T-helper 17 cell (primary cell): ENCODE results near the gene CLMN. TPM values are rescaled to one million over a fixed set of nuclear protein-coding genes. Genes with fewer than 3 reads are reported as not detected.

Experiments
- ATAC-seq: fragments of 150-1000 bp; cut with Tn5 transposase; 2 replicates; pipeline ENCODE4 v1.10.0; 2021; ENCODE audit warnings: mild to moderate bottlenecking, moderate library complexity
- DNase-seq, 3 donors: peaks; one replicate each; pipeline versions ENCODE4 v3.0.0 to v3.0.0-alpha.2; 2020 to 2021
- H3K9me3 ChIP-seq: one replicate; pipeline ENCODE4 v1.7.0; 2013; ENCODE audit warnings: low read length, mild to moderate bottlenecking; ENCODE audit not compliant: control insufficient read depth, poor library complexity, severe bottlenecking
- H3K27ac Mint-ChIP-seq: one replicate; pipeline ENCODE4 v1.8.0; 2022; ENCODE audit warnings: mild to moderate bottlenecking, moderate library complexity, mixed read lengths
- H3K27me3 Mint-ChIP-seq: one replicate; pipeline ENCODE4 v1.8.0; 2022; ENCODE audit warnings: mixed read lengths
- H3K36me3 Mint-ChIP-seq: one replicate; pipeline ENCODE4 v1.8.0; 2022; ENCODE audit warnings: low read depth, mixed read lengths
- H3K4me1 Mint-ChIP-seq: one replicate; pipeline ENCODE4 v1.8.0; 2022; ENCODE audit warnings: mild to moderate bottlenecking, mixed read lengths
- H3K4me3 Mint-ChIP-seq: one replicate; pipeline ENCODE4 v1.8.0; 2022; ENCODE audit warnings: mild to moderate bottlenecking, moderate library complexity, mixed read lengths
- total RNA-seq, 4 donors: library from RNA in 2 of 4; stranded (reverse) in 2 of 4; gene quantifications; one replicate each; pipeline ENCODE4 v1.2.3 and lab custom pipeline; 2022 to 2026

CLMN gene
- 1 to 10 TPM in 1 of 2 donors, under 1 TPM in 1; 0.26 to 1.3 TPM for total RNA-seq
- total RNA-seq (lab: John Stamatoyannopoulos, UW) = 0.60 to 1.0 reads per million in 2 donors

DNA sequence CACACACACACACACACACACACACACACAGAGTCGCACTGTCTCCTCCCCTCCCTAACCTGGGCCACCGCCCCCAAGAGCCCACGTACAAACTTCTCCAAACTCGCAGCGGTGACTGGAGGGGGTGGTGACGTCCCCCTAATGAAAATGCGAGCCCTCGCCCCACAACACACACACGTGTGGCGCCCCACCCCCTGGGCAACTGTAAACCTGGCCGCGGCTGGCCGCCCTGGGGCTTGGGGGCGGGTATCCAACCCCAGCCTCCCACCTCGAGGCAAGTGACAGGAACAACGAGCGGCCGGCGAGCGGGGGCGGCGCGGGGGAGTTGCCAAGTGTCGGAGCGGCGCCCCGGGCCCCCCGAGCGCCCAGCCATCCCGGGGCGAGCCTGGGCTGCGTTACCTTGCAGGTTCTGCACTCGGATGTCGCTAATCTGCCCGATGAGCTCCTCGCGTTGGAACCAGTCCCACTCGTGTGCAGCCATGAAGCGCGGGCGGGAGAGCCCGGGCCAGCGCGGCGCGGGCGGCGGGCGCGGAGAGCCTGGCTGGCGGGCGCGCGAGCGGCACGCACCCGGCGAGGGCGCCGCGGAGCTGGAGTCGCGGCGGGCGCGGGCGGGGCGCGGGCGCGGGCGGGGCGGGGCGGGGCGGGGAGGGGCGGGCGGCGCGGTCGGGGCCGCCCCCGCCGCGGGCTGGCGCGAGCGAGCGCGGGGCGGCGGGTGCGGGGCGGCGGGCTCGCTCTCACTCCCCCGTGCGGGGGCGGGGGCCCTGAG is at the start of gene CLMN:
TSS of gene CLMN (minus strand) at position 597 of the 766 bp plus-strand sequence. CDS start at position 481, 116 bp downstream.
- H3K9me3 ChIP-seq = no peaks in the 10 kb centered on the region
- peak; percentile 81 for ATAC-seq
- Mint-ChIP-seq H3K36me3 (peaks cover 2% of the 10 kb centered on the region), H3K4me3 (peak within 1 kb of the TSS; percentile 92), H3K27me3 (peaks cover 37% of the 10 kb centered on the region), H3K4me1 (peaks cover 17% of the 10 kb centered on the region), H3K27ac (peak within 1 kb of the TSS; percentile 37)
- DNase-seq = peak; percentile 14 to 25 (median 16)

DNA sequence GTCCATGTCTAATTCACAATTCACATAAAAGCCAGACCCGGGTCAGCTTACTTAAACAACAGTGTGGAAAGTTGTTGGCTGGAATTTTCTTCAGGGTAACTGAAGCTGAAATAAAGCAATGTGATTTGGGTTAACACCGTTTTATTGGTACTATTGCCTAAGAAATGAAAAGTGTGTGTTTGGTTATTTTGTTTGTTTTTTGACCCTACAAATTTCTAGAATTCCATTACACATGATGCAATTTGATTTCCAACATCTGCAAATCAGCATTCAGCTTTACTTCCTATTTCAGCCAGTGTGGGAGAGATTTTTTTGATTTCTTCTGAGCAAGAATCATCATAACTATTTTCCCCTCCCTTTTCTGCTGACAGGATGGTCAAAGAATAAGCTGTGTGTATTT is 45.7 kb upstream of the CLMN start:
- Mint-ChIP-seq H3K4me1 (peaks cover 4% of the 10 kb centered on the region), H3K27ac (no peak overlapping the region), H3K4me3 (no peak overlapping the region), H3K27me3 (peaks cover 72% of the 10 kb centered on the region), H3K36me3 (peaks cover 2% of the 10 kb centered on the region)
- DNase-seq (no peak), ATAC-seq (no peak)
- no peaks in the 10 kb centered on the region for H3K9me3 ChIP-seq

DNA sequence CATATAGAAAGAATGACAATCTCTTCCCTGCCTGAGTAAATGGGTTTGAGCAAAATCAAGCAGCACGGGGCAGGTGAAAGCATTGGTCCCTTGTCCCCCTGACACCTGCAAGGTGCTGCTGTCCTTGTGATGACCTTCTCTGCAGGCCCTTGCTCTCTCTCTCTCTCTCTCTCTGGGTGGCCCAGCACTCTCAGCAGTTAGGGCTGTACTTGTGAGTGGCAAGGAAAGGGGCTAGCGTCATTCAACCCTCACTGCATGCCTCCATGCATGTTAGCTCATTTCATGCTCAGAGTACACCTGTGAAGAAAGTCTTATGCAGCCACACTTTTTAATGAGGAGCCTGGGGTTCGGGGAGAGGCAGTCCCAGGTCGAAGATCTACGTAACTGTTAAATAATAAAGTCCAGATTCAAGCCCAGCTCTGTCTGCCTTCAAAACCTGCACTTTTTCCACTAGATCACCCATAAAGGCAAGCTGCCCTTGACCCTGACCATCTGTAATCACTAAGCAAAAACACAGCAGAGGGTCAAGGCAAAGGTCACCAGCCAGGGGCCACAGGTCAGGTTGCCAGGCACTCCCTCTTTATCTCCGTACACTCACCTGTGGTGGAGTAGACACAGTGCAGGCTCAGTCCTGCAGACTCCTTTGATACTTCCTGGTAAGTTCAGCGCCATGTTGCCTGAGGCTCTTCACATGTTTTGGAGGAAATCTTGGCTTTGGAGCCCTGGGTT is 44.9 kb upstream of the CLMN start:
- Mint-ChIP-seq H3K27me3 (peaks cover 74% of the 10 kb centered on the region), H3K36me3 (peaks cover 2% of the 10 kb centered on the region), H3K27ac (no peak overlapping the region), H3K4me1 (peaks cover 4% of the 10 kb centered on the region), H3K4me3 (no peak overlapping the region)
- ATAC-seq (no peak), DNase-seq (no peak)
- H3K9me3 ChIP-seq = no peaks in the 10 kb centered on the region

DNA sequence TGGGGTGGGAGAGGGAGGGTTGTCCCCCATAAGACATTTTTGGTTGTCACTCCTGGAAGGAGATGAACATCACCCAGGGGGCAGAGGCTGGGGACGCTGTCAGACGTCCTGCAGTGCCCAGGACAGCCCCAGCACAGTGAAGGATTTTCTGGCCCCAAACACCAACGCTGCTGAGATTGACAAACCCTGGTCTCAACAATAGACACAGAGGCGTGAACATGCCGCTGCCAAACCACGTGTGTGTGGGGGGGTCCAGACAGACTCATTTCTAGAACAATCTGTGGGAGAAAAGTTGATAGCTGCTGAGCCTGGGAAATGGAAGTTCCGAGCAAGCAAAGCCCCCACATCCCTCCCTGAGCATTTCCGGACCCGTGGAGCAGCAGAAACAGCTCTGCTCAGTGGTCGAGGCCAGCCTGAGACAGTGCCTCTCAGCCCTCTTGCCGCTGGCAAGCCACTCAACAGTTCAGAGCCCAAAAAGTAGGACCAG is 43.8 kb upstream of the CLMN start:
- DNase-seq (no peak), ATAC-seq (no peak)
- peaks cover 4% of the 10 kb centered on the region for H3K4me1 Mint-ChIP-seq
- H3K27ac Mint-ChIP-seq = no peak overlapping the region
- H3K36me3 Mint-ChIP-seq = peaks cover 2% of the 10 kb centered on the region
- peaks cover 78% of the 10 kb centered on the region for H3K27me3 Mint-ChIP-seq
- no peak overlapping the region for H3K4me3 Mint-ChIP-seq
- no peaks in the 10 kb centered on the region for H3K9me3 ChIP-seq

- no peak for ATAC-seq
- Mint-ChIP-seq H3K4me3 (no peak overlapping the region), H3K27ac (no peak overlapping the region), H3K4me1 (peaks cover 4% of the 10 kb centered on the region), H3K27me3 (peaks cover 80% of the 10 kb centered on the region), H3K36me3 (peaks cover 2% of the 10 kb centered on the region)
- DNase-seq = no peak
- no peaks in the 10 kb centered on the region for H3K9me3 ChIP-seq
These were observed 42.4 kb upstream of the CLMN start for GRCh38 chr14:95362138-95362494.

- H3K36me3 Mint-ChIP-seq = peaks cover 2% of the 10 kb centered on the region
- no peaks in the 10 kb centered on the region for H3K9me3 ChIP-seq
- peak overlapping the region; percentile 19 for H3K4me3 Mint-ChIP-seq
- H3K4me1 Mint-ChIP-seq = peaks cover 4% of the 10 kb centered on the region
- H3K27me3 Mint-ChIP-seq = peaks cover 78% of the 10 kb centered on the region
- ATAC-seq (no peak), DNase-seq (no peak)
- no peak overlapping the region for H3K27ac Mint-ChIP-seq
These were observed 41.8 kb upstream of the CLMN start for GRCh38 chr14:95361373-95362137.

DNA sequence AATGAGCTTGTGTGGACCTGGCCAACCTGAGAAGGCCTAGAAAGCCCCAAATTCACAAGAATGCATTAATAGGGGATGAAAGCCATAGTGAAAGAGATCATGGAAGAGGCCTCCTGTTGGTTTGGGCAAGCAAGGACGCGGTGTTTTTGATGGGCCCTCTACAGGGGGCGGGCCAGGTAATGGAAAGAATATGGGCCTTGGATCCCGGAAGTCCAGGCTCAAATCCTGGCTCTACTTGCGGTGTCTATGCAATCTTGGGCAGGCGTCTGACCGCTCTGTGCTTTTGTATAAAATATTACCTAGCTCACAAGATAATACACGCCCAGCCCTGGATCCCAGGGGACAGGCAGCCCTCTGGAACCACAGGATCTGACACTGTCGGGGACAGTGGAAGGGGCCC is 41.1 kb upstream of the CLMN start:
- no peaks in the 10 kb centered on the region for H3K36me3 Mint-ChIP-seq
- H3K9me3 ChIP-seq = no peaks in the 10 kb centered on the region
- H3K27me3 Mint-ChIP-seq = peaks cover 71% of the 10 kb centered on the region
- H3K27ac Mint-ChIP-seq = no peak overlapping the region
- DNase-seq (no peak), ATAC-seq (no peak)
- no peak overlapping the region for H3K4me3 Mint-ChIP-seq
- H3K4me1 Mint-ChIP-seq = peaks cover 4% of the 10 kb centered on the region

- no peak for DNase-seq
- H3K4me1 Mint-ChIP-seq = peaks cover 4% of the 10 kb centered on the region
- H3K36me3 Mint-ChIP-seq = no peaks in the 10 kb centered on the region
- H3K9me3 ChIP-seq = no peaks in the 10 kb centered on the region
- H3K27me3 Mint-ChIP-seq = peaks cover 67% of the 10 kb centered on the region
- no peak for ATAC-seq
- no peak overlapping the region for H3K27ac Mint-ChIP-seq
- no peak overlapping the region for H3K4me3 Mint-ChIP-seq
These were observed 40.5 kb upstream of the CLMN start for GRCh38 chr14:95359994-95360826.

DNA sequence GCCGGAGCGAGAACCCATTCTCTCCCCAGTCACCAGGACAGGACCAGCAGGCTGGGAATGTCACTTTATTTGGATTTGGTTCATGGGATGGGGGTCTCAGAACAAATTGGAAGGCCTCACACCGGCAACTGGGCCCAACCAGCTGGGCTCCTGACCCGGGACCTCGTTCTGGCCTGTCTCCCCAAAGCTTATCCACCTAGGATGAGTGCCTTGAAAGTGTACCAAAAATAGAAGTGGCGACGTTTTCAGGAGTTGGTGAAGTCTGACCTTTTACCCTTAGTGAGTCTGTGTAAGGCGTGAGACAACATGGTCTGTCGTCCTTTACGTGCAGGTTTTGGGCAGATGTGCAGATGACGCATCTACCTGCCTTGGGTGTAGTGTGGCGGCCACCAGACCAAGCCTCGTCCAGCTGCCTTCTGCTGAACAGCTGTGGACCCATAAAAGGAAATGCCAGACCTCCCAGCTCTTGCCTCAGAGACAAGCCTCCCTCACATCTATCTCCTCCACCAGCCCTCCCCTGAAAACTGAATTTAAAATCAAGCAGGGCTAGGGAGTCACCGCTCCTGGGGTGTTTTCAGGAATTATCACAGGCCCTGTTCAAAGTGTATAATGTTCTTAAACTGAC is 36.6 kb upstream of the CLMN start:
- DNase-seq = no peak
- Mint-ChIP-seq H3K36me3 (no peaks in the 10 kb centered on the region), H3K4me1 (peaks cover 2% of the 10 kb centered on the region), H3K4me3 (no peak overlapping the region), H3K27ac (no peak overlapping the region), H3K27me3 (peaks cover 41% of the 10 kb centered on the region)
- no peak for ATAC-seq
- no peaks in the 10 kb centered on the region for H3K9me3 ChIP-seq

- no peaks in the 10 kb centered on the region for H3K36me3 Mint-ChIP-seq
- ATAC-seq (no peak), DNase-seq (no peak)
- no peak overlapping the region for H3K27ac Mint-ChIP-seq
- H3K4me3 Mint-ChIP-seq = no peak overlapping the region
- H3K4me1 Mint-ChIP-seq = no peaks in the 10 kb centered on the region
- H3K9me3 ChIP-seq = no peaks in the 10 kb centered on the region
- peaks cover 37% of the 10 kb centered on the region for H3K27me3 Mint-ChIP-seq
These were observed 35.7 kb upstream of the CLMN start for GRCh38 chr14:95355422-95355821.

DNA sequence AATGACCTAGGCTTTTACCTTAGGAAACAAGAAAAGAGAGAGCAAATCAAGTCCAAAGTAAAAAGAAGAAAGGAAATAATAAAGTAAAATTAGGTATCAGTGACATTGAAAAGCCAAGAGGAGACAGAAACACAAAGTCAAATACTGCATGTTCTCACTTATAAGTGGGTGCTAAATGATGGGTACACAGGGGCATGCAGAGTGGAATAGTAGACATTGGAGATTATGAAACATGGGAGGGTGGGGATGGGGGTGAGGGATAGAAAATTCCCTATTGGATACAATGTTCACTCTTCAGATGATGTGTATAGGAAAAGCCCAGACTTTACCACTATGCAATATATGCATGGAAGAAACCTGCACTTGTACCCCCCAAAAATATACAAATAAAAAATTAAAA is 35.1 kb upstream of the CLMN start:
- H3K9me3 ChIP-seq = no peaks in the 10 kb centered on the region
- DNase-seq (no peak), ATAC-seq (no peak)
- Mint-ChIP-seq H3K4me3 (no peak overlapping the region), H3K36me3 (peaks cover 2% of the 10 kb centered on the region), H3K4me1 (no peaks in the 10 kb centered on the region), H3K27ac (no peak overlapping the region), H3K27me3 (peaks cover 36% of the 10 kb centered on the region)

- H3K9me3 ChIP-seq = no peaks in the 10 kb centered on the region
- DNase-seq (no peak), ATAC-seq (no peak)
- Mint-ChIP-seq H3K4me1 (no peaks in the 10 kb centered on the region), H3K27ac (no peak overlapping the region), H3K4me3 (no peak overlapping the region), H3K27me3 (peaks cover 33% of the 10 kb centered on the region), H3K36me3 (peaks cover 2% of the 10 kb centered on the region)
These were observed 34.0 kb upstream of the CLMN start for GRCh38 chr14:95353664-95354063.
